ENCODE data around the gene CYTH2. TPM values are rescaled to one million over a fixed set of nuclear protein-coding genes. Genes with fewer than 3 reads are reported as not detected.

Gene CYTH2, protein sequence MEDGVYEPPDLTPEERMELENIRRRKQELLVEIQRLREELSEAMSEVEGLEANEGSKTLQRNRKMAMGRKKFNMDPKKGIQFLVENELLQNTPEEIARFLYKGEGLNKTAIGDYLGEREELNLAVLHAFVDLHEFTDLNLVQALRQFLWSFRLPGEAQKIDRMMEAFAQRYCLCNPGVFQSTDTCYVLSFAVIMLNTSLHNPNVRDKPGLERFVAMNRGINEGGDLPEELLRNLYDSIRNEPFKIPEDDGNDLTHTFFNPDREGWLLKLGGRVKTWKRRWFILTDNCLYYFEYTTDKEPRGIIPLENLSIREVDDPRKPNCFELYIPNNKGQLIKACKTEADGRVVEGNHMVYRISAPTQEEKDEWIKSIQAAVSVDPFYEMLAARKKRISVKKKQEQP
- total RNA-seq = 29.4 and 35.8 TPM in 2 replicates

GRCh38 chr19:48469289-48469881 is at the start of gene CYTH2:
CYTH2 (plus strand) TSS chr19:48469369; CDS start chr19:48469508, 139 bp downstream.

GRCh38 chr19:48445606-48446481 is 23.3 kb upstream of the CYTH2 start, which contains the start of gene GRWD1:
GRWD1 (plus strand) TSS chr19:48445983; CDS start chr19:48446006, 23 bp downstream.

GRCh38 chr19:48455171-48455907 is 13.8 kb upstream of the CYTH2 start, which contains the start of gene KCNJ14:
KCNJ14 (plus strand) TSS chr19:48455574; CDS start chr19:48461725, 6,151 bp downstream.

GRCh38 chr19:48511800-48512503 is 42.8 kb downstream of the CYTH2 start, which contains the start of gene LMTK3:
LMTK3 (minus strand) TSS chr19:48511835; CDS start chr19:48511576, 259 bp downstream.

Other genes with a start within 250 kb of the CYTH2 start
- 18.8 and 22.6 TPM in 2 replicates for gene CARD8, start 213.5 kb upstream of the CYTH2 start, total RNA-seq
- 0.43 TPM in 1 of 2 replicates, not detected in the other for gene ZNF114, start 199.3 kb upstream of the CYTH2 start, total RNA-seq
- 186 and 193 TPM in 2 replicates for gene EMP3, start 143.8 kb upstream of the CYTH2 start, total RNA-seq
- 3.8 and 4.8 TPM in 2 replicates for gene TMEM143, start 105.4 kb upstream of the CYTH2 start, total RNA-seq
- not detected in 2 replicates for gene SYNGR4, start 105.0 kb upstream of the CYTH2 start, total RNA-seq
- gene KDELR1, start 77.8 kb upstream of the CYTH2 start, total RNA-seq = 131 and 160 TPM in 2 replicates
- gene GRIN2D, start 75.7 kb upstream of the CYTH2 start, total RNA-seq = 0.22 and 0.26 TPM in 2 replicates
- 21.0 and 23.2 TPM in 2 replicates for gene GRWD1, start 23.4 kb upstream of the CYTH2 start, total RNA-seq
- 0.65 TPM in 2 replicates for gene KCNJ14, start 13.8 kb upstream of the CYTH2 start, total RNA-seq
- gene LMTK3, start 42.5 kb downstream of the CYTH2 start, total RNA-seq = under 0.01 and 0.11 TPM in 2 replicates
- gene SULT2B1, start 82.8 kb downstream of the CYTH2 start, total RNA-seq = not detected in 2 replicates
- not detected in 2 replicates for gene SPACA4, start 137.4 kb downstream of the CYTH2 start, total RNA-seq
- 0.65 TPM in 1 of 2 replicates, not detected in the other for gene FAM83E, start 145.7 kb downstream of the CYTH2 start, total RNA-seq
- gene RPL18, start 149.8 kb downstream of the CYTH2 start, total RNA-seq = 1,190 and 1,683 TPM in 2 replicates
- 8.4 and 8.9 TPM in 2 replicates for gene SPHK2, start 150.1 kb downstream of the CYTH2 start, total RNA-seq
- gene DBP, start 168.0 kb downstream of the CYTH2 start, total RNA-seq = 4.5 and 5.0 TPM in 2 replicates
- gene CA11, start 176.8 kb downstream of the CYTH2 start, total RNA-seq = 0.78 and 1.4 TPM in 2 replicates
- 0.22 TPM in 1 of 2 replicates, not detected in the other for gene NTN5, start 203.6 kb downstream of the CYTH2 start, total RNA-seq
- gene FUT2, start 226.6 kb downstream of the CYTH2 start, total RNA-seq = not detected in 2 replicates